ENCODE measurements around the gene PUS7L. TPM values are rescaled to one million over a fixed set of nuclear protein-coding genes. Genes with fewer than 3 reads are reported as not detected.

The PUS7L gene
- total and polyA plus RNA-seq, 2 of the 13 experiments (the other 11 are each of a cell fraction or from before 2014, with no cell fraction given) = 6.5 to 37.6 TPM

GRCh38 chr12:43758247-43758727 is 303 bp downstream of the PUS7L start (continued):
- TF ChIP-seq TCF7L2 (IDR thresholded peaks at IDR 0.05; ENCODE audit: low read depth, low read length) = no peak
- TF ChIP-seq ZNF33B (CRISPR knock-in tag; IDR thresholded peaks at IDR 0.05) = no peak
- no peak for TF ChIP-seq ZBTB7A (CRISPR knock-in tag; IDR thresholded peaks at IDR 0.05)
- TF ChIP-seq SCMH1 (CRISPR knock-in tag; IDR thresholded peaks at IDR 0.05; ENCODE audit: borderline replicate concordance) = no peak
- no peak for TF ChIP-seq KDM5B (CRISPR knock-in tag; IDR thresholded peaks at IDR 0.05; ENCODE audit: borderline replicate concordance)
- TF ChIP-seq TIGD3 (CRISPR knock-in tag; IDR thresholded peaks at IDR 0.05; ENCODE audit: borderline replicate concordance) = no peak
- no peak for TF ChIP-seq JDP2 (CRISPR knock-in tag; IDR thresholded peaks at IDR 0.05; ENCODE audit: borderline replicate concordance)
- no peak; the same call in 1 of the 2 replicates for TF ChIP-seq ZBTB25 (CRISPR knock-in tag; IDR thresholded peaks at IDR 0.05)
- TF ChIP-seq NCOA1 (CRISPR knock-in tag; IDR thresholded peaks at IDR 0.05) = no peak
- 0 out of 2 replicates have a peak, but pooled peaks have one; percentile 53 for TF ChIP-seq IRF9 (CRISPR knock-in tag; IDR thresholded peaks at IDR 0.05; ENCODE audit: borderline replicate concordance)
- no peak for TF ChIP-seq GATAD2A (CRISPR knock-in tag; IDR thresholded peaks at IDR 0.05)
- no peak for TF ChIP-seq MIXL1 (CRISPR knock-in tag; IDR thresholded peaks at IDR 0.05)
- TF ChIP-seq PATZ1 (CRISPR knock-in tag; IDR thresholded peaks at IDR 0.05) = peak; percentile 7; the same call in 1 of the 2 replicates
- TF ChIP-seq AFF4 (CRISPR knock-in tag; IDR thresholded peaks at IDR 0.05) = no peak
- no peak for TF ChIP-seq ZNF503 (CRISPR knock-in tag; IDR thresholded peaks at IDR 0.05)
- no peak; the same call in 1 of the 2 replicates for TF ChIP-seq KAT7 (CRISPR knock-in tag; IDR thresholded peaks at IDR 0.05; ENCODE audit: borderline replicate concordance)
- TF ChIP-seq MXI1 (IDR thresholded peaks at IDR 0.05; ENCODE audit: borderline replicate concordance, low read depth, low read length) = peak; percentile 93; the same call in 2 of the 3 replicates
- no peak for TF ChIP-seq ZNF589 (CRISPR knock-in tag; conservative IDR thresholded peaks at IDR 0.05)
- TF ChIP-seq YY1 (IDR thresholded peaks at IDR 0.05; ENCODE audit: insufficient read depth, insufficient replicate concordance, low read depth, low read length) = no peak

Data from HepG2 (cell line).